ENCODE measurements around the gene ATF5.
"Not testable (repeated sequence)": the region's sequence is repeated elsewhere in the genome, so short reads cannot be mapped to it uniquely, and the experiment has no call there.

Gene ATF5

DNA sequence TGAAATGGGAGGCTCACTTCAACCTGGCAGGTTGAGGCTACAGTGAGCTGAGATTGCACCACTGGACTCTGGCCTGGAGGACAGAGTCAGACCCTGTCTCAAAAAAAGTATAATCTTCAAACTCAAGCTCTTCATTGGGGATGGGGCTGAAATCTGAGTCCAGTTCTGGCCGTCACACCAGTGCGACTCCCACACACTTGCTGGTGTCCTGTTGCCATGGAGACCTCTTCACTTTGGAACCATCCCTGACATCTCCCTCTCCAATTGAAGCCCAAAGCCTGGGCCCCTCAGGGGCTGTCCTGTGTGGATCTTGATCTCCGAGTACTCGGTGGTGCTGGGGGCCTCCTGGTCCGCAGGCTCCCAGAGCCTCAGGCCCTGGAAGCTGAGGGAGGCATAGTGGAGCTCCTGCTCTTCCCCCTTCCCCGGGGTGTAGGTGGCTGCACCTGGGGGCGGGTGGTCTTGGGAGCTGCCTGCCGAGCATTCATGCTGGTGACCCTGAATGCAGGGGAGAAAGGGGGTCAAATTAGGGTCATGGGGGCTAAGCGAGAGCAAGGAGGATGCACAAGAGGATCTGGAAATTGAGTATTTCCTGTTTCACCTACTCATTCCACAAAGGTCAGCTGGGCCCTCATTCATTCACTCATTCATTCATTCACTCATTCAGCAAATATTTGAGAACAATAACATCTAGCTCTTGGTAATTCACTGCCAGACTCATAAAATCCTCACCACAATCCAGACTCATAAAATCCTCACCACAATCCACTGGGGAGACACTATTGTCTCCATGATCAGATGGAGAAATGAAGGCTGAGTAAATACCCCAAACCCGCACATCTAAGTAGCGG lies 21.0 kb downstream of the ATF5 start:
- DNase-seq (ENCODE audit: low read depth, low spot score): no peak

DNA sequence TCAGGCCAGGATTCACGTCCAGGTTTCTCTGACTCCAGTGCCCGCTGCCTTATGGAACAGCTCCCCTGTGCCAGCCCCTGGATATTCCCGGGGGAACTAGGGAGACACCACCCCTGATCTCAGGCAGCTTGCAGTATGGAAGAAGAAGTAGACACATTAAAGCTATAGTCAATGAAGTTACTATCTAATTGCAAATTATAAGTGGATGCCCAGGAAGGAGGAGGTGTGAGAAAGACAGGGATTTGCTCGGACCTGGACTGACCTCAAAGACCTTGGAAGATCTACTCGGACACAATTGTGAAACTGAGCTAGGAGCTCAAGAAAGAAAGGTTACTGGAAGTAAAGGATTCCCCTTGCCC lies 21.6 kb downstream of the ATF5 start:
- no peak for DNase-seq (ENCODE audit: low read depth, low spot score)

DNA sequence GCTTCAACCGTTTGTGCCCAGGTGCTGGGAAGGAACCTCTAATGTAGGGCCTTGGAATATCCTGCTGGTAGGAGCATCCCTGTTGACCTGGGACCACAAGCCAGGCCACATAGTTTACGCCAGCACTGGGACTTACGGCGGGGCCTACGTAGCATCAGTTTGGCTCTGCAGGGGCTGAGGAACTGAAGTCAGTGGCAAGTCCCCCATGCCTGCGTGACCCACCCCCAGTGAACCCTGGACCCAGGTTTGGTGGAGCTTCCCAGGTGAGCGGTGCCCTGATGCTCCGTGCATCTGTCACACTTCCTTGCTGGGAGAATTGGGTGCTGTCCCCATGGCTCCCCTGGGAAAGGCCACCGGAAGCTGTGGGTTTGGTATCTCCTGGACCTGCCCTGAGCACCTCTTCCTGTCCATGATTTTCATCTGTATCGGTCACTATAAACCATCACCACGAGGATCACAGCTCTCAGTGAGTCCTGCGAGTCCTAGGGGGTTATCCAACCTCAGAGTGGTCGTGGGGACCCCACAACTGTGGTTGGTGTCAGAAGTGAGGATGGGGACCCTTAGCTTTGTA lies 22.0 kb downstream of the ATF5 start:
- no peak for DNase-seq (ENCODE audit: low read depth, low spot score)

DNA sequence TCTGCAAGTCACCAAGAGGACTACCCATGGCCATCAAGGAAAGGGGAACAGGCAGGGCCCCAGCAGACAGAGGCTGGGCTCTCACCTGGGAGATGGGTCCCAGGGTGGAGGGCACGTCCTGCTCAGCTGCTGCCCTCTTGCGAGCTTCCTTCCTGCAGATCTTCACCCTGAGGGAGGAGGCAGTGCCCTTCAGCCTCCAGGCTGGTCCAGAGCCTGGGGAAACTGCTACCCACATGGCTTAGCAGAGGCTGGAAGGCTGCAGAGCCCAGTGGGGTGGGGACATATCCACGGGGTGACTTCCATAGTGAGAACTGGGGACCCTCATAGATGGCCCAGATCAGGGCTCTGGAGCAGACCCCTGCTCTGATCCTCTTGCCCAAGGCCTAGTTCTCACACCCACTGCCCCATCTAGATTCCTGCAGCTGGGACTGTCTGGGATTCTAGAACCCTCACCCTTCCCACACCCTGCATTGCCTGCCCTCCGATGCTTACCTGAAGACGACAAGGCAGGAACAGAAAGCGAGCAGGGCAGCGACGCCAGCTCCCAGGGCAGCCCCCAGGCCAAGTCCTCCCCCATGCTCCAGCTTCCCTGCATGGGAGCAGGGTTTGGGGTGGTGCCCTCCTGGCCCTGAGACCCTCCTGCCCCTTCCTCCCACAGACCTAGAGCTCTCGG lies 22.9 kb downstream of the ATF5 start:
- no peak for DNase-seq (ENCODE audit: low read depth, low spot score)

DNA sequence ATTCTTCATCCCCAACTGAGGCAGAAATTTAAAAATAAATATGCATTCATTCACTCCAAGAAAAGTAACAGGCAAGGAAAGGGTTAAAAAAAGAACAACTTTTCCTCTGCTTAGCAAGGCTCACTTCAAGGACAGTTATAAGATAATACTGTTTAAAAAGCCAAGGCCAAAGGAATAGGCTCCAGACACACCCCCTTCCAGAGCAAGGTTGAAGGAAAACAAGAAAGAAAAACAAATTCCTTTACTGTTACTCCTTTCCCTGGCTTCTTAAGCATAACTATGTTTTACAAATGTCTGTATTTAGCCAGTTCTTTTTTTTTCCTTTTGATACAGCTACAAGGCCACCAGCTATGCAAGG lies 23.5 kb downstream of the ATF5 start:
- DNase-seq (ENCODE audit: low read depth, low spot score): no peak

DNA sequence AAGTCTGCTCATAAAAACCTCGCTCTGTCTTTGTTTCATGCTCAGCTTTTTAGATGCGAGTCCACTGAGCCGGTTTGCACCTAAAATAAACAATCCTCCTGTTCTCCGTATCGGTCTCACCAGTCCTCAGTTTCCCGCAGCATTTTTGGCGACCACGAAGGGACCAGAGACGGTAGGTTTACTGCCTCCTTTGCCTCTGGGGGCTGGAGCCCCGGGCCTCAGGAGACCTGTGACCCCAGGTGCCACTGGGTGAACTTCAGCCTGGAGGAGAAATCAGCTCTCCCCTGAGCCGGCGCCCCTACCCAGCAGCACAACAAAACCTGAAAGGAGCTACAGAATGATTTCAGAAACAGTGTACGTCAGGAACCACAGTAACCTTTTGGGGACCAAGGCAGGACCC lies 23.9 kb downstream of the ATF5 start:
- DNase-seq (ENCODE audit: low read depth, low spot score): no peak

DNA sequence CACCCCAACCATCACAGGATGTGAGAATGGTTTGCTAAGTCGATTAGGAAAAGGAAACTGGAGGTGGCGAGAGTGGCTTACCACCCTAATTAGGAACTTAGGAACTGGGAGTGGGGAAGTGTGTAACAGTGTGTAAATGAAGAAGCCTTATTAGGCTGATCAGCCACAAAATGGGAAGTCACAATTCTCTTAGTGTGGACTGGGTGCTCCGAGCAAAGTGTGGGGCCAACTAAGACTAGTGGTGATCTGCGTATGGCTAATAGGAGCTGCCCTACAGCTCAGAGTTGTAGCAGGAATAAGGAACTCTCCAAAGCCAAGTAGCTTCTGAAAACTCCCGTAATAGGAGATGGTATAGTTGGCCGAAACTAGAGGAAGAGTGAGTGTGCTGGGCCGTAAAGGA lies 24.4 kb downstream of the ATF5 start:
- no peak for DNase-seq (ENCODE audit: low read depth, low spot score)

DNA sequence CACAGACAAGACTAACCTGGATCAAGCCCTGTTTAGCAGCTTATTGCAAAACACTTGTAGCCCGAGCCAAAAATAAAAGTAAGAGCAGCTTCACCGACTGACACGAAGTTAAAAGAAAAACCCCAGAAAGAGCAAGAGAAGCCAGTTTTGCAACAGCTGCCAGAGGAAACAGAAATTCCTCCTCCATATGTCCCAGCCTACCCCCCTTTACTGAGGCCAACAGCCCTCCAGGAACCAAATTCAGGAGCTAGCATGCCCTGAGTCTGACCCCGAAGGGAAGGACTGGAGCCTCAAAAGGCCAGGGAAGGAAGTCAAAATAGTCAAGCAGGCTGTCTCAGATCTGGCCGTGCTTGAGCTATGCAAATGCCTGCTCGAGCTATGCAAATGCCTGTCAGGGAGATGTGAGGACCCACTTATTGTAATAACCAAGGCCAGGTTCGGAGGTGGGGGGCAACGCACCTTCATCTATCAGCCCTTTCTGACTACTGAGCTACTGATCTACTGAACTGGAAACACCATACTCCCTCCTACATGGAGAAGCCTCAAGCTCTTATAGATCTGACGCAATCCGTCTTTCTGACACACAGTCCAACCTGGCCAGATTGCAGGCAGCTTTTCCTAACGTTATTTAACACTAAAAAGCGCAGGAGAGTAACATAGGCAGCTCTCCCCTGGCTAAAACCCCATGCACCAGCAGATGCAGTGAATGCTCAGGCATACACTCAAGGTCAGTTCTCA lies 25.3 kb downstream of the ATF5 start:
- DNase-seq (ENCODE audit: low read depth, low spot score): no peak

DNA sequence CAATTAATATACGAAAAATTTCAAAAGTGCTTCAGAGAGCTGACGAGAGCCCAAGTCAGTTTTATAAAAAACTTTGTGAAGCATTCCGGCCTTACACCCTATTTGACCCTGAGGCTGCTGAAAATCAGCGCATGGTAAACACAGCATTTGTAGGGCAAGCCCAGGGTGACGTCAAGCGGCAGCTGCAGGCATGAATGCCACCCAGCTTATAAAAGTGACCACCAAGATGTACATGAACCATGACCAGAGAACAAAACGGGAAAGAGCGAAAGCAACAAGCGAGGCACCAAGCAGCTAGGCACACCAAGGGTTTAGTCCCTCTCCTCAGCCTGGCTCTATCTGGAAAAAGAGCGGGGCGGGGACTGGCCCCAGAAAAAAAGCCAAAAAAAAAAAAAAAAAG lies 25.9 kb downstream of the ATF5 start:
- DNase-seq (ENCODE audit: low read depth, low spot score): no peak

DNA sequence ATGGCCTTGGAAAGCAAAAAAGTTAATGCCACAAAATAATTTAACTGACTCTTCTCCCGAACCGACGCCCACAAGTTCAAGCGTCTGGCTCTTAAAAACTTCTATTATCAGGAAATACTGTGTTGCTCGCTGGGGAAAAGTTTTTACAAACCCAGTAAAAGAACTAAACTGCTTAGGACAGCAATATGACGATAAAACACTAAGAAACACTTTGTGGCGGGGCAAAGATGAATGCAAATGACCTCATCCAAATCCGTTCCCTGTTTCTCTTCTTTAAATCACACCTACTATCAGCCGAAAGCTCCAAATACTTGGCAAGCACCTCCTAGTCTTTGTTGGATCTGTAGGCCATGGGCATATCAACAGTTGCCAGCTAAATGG lies 27.1 kb downstream of the ATF5 start:
- no peak for DNase-seq (ENCODE audit: low read depth, low spot score)

DNA sequence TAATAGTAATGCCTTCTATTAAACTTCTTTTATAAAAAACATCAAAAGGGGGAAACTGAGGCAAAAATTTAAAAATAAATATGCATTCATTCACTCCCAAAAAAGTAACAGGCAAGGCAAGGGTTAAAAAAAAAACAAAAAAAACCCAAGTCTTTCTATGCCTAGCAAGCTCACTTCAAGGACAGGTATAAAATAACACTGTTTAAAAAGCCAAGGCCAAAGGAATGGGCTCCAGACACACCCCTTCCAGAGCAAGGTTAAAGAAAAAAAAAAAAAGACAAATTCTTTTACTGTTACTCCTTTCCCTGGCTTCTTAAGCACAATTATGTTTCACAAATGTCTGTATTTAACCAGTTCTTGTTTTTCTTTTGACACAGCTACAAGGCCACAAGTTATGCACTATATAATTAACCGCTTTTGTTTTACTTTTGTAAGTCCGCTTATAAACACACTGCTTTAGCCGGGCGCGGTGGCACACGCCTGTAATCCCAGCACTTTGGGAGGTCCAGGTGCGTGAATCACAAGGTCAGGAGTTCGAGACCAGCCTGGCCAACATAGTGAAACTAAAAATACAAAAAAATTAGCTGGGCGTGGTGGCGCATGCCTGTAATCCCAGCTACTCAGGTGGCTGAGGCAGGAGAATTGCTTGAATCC lies 28.4 kb downstream of the ATF5 start:
- no peak for DNase-seq (ENCODE audit: low read depth, low spot score)

DNA sequence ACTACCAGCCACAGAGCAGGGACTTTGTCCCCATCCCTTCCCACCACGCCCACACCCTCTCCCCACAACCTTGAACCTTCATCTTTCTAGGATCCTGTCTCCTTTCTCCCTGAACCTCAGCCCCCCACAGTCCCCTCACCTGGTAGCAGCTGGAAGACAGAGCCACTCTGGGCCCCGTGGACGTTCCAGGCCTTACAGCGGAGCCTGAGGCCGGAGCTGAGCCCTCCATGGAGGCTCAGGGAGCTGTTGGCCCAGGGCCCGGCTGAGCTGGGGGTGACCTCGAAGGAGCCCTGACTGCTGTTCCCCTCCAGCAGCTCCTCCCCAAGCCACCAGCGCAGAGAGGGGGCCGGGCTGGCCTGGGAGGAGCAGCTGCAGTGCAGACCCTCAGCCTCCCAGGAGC lies 29.1 kb downstream of the ATF5 start:
- not testable (repeated sequence) for DNase-seq (ENCODE audit: low read depth, low spot score)

DNA sequence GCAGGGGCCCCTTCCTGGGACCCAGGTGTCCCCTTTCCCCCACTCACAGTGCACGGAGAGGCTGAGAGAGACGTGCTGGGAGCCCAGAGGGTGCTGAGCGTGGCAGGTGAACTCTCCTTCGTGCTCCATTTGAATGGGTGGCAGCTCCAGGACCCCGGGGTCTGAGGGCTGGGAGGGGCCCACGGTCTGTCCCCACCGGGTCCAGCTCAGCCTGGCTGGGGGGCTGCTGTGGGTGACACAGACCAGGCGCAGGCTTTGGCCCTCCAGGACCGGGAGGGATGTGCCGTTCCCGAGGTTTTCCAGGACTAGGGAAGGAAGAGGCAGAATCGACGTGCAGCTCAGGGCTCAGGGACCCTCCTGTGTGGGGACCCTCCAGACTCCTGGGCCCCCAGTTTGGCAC lies 29.6 kb downstream of the ATF5 start:
- not testable (repeated sequence) for DNase-seq (ENCODE audit: low read depth, low spot score)

DNA sequence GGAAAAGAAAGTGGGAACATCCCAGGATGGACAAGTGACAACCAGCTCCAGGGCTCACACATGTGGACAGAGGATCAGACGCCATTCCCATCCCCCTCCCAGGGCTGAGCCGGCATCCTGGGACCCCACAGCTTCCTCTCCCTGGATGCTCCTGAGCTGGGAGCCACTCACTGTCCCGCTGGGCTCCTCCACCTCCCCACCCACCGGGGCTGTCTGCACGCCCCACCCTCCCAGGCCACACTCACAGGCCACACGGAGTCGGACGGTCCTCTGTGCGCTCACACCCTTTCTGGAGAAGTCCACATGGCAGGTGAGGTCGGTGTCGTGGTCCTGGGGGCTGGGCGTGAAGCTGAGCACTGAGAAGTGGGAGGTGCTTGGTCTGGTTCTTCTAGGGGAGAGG lies 30.9 kb downstream of the ATF5 start:
- DNase-seq (ENCODE audit: low read depth, low spot score): not testable (repeated sequence)

DNA sequence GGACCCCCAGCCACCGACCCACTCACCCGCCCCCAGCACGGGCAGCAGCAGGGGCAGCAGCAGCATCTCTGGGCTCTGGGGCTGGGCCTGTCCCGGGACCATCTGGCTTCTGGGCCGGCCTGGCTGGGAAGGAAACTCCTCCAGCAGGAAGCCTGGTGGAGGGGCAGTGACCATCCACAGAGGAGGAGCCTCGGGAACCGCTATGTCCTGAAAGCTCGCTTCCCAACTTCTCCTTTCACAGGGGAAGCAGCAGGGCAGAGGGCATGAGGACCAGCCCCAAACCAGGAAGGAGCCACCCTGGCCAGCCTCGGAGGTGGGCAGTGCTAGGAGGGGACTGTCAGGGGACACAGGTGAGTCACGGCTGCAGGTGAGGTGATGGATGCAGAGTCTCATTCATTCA lies 32.0 kb downstream of the ATF5 start, which contains the start of gene SIGLEC11:
Gene SIGLEC11, minus strand, starts transcription at position 193 of the 400 bp plus-strand sequence. Its CDS starts 91 bp downstream, at position 102.
- DNase-seq (ENCODE audit: low read depth, low spot score): not testable (repeated sequence)

DNA sequence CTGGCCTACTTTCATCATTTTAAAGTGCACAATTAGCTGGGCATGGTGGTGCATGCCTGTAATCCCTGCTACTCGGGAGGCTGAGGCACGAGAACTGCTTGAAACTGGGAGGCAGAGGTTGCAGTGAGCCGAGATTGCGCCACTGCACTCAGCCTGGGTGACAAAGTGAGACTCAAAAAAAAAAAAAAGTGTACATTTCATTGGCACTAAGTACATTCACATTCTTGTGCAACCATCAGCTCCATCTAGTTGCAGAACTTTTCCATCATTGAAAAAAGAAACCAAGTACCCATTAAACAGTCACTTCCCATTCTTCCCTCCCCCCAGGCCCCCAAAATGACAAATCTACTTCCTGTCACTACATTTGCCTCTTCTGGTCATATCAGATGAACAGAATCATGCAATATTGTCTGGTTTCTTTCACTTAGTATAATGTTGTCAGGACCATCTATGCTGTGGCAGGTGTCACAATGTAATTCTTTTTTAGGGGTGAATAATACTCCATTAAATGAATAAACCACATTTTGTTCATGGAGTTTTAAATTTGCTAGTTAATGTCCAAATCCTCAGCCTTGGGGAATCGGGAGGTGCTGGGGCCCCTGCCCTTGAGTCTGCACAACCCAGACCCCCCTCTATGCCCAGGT lies 39.4 kb downstream of the ATF5 start:
- DNase-seq (ENCODE audit: low read depth, low spot score): no peak

DNA sequence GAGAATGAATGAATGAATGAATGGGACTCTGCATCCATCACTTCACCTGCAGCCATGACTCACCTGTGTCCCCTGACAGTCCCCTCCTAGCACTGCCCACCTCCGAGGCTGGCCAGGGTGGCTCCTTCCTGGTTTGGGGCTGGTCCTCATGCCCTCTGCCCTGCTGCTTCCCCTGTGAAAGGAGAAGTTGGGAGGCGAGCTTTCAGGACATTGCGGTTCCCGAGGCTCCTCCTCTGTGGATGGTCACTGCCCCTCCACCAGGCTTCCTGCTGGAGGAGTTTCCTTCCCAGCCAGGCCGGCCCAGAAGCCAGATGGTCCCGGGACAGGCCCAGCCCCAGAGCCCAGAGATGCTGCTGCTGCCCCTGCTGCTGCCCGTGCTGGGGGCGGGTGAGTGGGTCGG lies 40.4 kb downstream of the ATF5 start:
- not testable (repeated sequence) for DNase-seq (ENCODE audit: low read depth, low spot score)

DNA sequence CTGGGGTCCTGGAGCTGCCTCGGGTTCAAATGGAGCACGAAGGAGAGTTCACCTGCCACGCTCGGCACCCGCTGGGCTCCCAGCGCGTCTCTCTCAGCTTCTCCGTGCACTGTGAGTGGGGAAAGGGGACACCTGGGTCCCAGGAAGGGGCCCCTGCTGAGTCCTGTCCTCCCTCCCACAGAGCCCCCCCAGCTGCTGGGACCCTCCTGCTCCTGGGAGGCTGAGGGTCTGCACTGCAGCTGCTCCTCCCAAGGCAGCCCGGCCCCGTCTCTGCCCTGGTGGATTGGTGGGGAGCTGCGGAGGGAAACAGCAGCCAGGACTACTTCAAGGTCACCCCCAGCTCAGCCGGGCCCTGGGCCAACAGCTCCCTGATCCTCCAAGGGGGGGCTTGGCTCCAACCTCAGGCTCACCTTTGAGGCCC lies 43.0 kb downstream of the ATF5 start:
- no peak for DNase-seq (ENCODE audit: low read depth, low spot score)

DNA sequence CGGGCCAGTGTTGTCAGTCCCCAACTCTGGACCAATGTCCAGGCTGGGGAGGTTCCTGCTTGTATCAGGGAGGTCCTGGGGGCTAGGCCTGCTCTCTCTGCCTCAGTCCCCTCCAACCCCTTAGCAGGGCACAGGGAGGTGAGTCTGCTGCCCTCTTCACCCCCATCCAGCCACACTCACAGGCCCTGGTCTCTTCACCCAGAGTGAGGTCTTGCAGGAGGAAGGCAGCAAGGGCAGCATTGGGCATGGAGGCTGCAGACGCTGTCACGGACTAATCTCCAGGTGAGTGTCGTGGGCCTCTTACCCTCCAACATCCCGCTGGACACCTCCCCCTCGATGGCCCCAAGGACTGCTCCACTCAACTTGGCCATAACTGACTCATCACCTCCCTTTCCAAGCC lies 43.8 kb downstream of the ATF5 start:
- no peak for DNase-seq (ENCODE audit: low read depth, low spot score)

DNA sequence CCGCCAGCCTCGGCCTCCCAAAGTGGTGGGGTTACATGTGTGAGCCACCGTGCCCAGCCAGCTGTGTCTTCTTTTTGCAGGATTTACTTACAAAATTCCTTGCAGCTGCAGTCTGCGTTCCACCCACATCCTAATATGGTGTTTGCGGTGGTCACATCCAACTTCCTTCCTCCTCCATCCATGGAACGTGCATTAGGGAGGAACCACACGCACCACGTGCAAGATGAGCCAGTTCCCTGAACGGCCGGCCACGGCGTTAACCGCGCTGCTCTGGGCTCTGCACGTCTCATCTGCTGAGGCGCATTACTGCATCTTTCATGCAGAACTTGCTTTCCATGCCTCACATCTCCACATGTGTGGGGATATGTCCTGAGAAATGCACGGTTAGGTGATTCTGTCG lies 45.0 kb downstream of the ATF5 start:
- DNase-seq (ENCODE audit: low read depth, low spot score): no peak

DNA sequence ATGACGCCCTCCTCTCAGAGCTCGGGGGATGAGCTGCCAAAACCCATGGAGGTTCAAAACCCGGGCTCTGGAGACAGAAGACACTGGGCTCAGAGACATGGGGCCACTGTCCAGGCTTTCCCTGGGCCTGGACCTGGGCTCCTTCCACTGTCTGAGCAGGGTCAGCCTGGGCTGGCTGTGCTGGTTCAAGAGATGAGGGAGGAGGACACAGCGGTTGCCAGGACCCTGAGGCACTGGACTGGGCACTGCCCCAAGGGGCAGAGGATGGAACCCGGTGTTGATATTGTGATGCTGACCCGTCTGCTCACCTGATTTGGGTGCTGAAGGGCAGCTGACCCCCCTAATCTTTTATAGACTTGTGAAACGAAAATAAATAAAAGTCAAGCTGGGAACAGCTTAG lies 46.0 kb downstream of the ATF5 start:
- no peak for DNase-seq (ENCODE audit: low read depth, low spot score)
